GM21381 (cell line): ENCODE results near the gene RCC1.
"Not testable (repeated sequence)": the region's sequence is repeated elsewhere in the genome, so short reads cannot be mapped to it uniquely, and the experiment has no call there.

Experiments used
- ATAC-seq: cut with Tn5 transposase; IDR thresholded peaks from one replicate; pipeline ENCODE4 v1.9.1; 2021; ENCODE audit warnings: mild to moderate bottlenecking, moderate library complexity; ENCODE audit not compliant: unreplicated experiment

The RCC1 gene

DNA sequence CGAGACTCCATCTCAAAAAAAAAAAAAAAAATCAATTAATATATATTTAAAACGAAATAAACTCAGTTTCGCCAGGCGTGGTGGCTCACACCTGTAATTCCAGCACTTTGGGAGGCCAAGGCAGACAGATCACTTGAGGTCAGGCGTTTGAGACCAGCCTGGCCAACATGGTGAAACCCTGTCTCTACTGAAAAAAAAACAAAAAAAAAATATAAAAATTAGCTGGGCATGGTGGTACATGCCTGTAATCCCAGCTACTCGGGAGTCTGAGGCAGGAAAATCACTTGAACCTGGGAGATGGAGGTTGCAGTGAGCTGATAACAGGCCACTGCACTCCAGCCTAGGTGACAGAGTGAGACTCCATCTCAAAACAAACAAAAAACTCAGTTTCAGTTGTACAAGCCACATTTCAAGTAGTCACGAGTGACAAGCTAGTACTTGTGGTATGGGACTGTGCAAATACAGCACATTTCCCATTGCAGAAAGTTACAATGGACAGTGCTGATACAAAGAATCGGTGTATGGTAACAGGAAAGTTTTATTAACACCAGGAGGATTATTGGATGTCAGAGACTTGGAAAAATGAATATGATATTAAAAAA is 35.7 kb downstream of the RCC1 start:
- ATAC-seq = not testable (repeated sequence)

GRCh38 chr1:28545246-28545628 is 39.4 kb downstream of the RCC1 start:
- ATAC-seq = no peak

- ATAC-seq = no peak
These were observed 42.5 kb downstream of the RCC1 start for GRCh38 chr1:28548318-28548717.

DNA sequence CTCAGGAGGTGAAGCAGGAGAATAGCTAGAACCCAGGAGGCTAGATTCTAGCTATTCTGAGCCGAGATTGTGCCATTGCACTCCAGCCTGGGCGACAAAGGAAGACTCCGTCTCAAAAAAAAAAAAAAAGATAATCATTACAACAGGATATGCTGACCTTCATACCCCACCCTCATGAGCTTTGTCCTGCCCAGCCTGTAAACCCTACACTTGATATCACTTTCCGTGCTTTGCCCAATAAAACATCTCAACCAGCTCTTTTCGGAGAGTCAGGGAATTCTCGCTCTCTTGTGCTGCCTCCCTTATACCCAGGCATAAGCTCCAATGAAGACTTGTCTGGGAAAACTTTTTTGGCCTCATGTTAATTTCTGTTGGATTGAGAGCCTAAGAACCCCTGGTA is 45.5 kb downstream of the RCC1 start:
- no peak for ATAC-seq

- ATAC-seq = peak; percentile 95
These were observed 47.2 kb downstream of the RCC1 start, which contains the start of gene TRNAU1AP for GRCh38 chr1:28552758-28553663. Gene TRNAU1AP (plus strand): TSS chr1:28553085. CDS start chr1:28553111, 26 bp downstream.

DNA sequence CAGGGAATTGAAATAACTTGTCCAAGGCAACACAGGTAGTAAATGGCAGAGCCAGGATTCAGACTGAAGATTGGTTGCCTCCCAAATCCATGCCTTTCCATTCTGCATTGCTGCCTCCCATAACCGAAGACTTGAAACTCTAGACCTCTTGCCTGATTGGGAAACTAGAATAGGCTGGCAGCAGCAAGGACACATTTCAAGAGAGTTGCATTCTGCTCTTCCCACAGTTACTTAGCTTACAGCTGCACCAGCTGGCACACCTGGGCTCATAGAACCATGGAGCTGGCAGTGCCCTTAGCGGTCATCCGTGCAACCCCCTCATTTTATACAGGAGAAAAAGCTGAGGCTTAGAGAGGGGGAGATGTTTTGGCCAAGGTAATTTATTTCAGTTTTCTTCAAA is 55.0 kb downstream of the RCC1 start:
- ATAC-seq = no peak

- ATAC-seq = no peak
These were observed 58.5 kb downstream of the RCC1 start for GRCh38 chr1:28564310-28564709.

- ATAC-seq = no peak
These were observed 59.2 kb downstream of the RCC1 start for GRCh38 chr1:28565040-28565439.

- ATAC-seq = no peak
These were observed 59.9 kb downstream of the RCC1 start for GRCh38 chr1:28565726-28566125.

- ATAC-seq = no peak
These were observed 61.1 kb downstream of the RCC1 start for GRCh38 chr1:28566931-28567330.

DNA sequence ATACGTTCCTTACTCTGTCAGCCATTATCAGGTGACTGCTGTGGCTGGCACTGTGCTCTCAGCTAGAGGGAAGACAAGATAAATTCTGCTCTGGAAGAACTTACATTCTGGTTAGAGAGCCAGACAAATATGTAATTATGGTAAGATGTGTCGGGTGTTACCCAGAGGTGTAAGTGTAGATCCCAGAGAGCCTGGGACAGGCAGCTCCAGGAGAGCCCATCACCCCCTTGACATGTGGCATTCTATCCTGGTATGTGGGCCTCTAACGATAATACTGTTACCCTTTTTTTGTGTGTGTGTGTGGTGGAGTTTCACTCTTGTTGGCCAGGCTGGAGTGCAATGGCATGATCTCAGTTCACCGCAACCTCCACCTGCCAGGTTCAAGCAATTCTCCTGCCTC is 66.1 kb downstream of the RCC1 start:
- no peak for ATAC-seq

DNA sequence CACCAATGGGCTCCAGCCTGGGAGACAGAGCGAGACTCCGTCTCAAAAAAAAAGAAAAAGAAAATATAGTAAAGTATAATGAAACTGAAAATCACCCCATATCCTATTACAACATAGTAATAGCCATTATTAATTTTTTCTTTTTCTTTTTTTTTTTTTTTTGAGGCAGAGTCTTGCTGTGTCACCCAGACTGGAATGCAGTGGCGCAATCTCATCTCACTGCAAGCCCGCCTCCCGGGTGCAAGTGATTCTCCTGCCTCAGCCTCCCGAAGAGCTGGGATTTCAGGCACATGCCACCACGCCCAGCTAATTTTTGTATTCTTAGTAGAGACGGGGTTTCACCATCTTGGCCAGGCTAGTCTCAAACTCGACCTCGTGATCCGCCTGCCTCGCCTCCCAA is 67.0 kb downstream of the RCC1 start:
- not testable (repeated sequence) for ATAC-seq

DNA sequence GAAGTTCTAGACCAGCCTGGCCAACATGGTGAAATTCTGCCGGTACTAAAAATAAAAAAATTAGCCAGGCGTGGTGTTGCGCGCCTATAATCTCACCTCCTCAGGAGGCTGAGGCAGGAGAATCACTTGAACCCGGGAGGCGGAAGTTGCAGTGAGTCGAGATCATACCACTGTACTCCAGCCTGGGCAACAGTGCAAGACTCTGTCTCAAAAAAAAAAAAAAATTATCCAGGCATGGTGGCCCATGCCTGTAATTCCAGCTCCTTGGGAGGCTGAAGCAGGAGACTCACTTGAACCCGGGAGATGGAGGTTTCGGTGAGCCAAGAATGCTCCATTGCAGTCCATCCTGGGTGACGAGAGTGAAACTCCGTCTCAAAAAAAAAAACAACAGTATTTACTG is 67.7 kb downstream of the RCC1 start:
- no peak for ATAC-seq

GRCh38 chr1:28577052-28577678 is 71.3 kb downstream of the RCC1 start:
- no peak for ATAC-seq

DNA sequence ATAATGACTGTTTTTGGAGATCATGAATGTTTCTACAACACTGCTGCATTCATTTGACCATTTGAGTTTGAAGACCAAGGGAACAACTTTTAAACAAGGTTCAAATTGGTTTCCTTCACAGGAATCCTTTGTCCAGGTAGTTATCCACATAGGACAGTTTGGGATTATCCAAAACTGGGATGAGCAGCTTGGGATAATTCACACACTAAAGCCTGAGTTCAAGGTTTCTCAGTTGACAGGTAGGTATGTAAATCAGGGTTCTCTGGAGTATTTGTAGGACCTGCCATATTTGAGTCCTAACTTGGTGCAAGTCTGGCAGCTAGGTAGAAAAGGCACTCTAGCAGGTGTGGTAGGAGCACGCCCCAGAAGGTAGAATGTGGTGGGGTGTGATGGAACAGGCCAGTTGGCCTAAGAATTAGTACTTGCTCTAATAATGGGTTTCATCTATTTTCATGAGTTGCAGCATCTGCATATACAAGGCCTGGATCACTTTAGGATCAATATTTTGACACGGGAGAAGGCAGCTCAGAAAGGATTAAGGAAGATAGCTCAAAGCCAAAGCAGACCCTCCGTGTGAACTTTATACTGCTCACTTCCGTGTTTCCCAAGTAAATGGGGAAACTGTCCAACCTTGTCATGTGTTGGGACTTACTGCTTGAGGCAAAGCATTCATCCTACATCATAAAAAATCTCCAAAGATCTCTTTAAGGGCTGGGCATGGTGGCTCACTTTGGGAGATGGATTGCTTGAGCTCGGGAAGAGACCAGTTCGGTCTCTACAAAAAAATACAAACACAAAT is 72.1 kb downstream of the RCC1 start:
- ATAC-seq = no peak

- ATAC-seq = no peak
These were observed 72.9 kb downstream of the RCC1 start for GRCh38 chr1:28578696-28579218.

- ATAC-seq = no peak
These were observed 73.6 kb downstream of the RCC1 start for GRCh38 chr1:28579401-28579800.

DNA sequence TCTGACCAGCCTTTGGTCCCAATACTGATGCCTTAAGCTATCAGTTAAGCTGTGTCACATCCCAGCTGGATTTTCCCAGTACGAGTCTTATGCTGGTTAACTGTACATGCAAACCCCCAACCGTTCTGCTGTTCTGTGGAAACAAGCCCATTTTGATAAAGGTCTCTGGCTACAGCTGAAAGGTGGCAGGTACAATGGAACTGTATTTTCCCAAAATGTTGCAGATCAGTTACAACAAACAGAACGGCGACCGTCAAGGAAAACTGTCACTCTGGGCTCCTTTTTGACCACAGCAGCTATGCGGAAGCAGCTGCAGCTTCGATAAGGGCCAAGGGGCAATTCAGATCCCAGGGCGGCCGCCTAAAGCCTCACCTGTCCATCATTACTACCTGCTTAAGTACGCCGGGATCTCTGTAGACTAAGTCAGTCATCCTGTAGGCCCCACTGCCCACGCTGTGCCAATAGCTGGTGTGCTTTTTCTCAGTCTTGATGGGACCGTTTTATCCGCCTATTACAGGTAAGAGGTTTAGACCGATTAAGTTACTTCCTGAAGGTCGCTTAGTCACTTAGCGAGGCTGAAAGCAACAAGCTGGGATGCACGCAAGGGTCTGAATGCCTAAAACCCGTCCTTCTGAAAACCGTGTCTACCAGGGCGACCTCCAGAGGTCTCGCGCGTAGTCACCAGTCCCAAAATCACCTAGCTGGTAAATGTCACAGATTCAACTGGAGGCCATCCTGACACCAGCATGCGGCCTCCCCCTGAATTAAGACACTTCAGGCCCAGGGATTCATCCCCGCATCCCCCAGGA is 75.1 kb downstream of the RCC1 start:
- peak; percentile 23 for ATAC-seq

DNA sequence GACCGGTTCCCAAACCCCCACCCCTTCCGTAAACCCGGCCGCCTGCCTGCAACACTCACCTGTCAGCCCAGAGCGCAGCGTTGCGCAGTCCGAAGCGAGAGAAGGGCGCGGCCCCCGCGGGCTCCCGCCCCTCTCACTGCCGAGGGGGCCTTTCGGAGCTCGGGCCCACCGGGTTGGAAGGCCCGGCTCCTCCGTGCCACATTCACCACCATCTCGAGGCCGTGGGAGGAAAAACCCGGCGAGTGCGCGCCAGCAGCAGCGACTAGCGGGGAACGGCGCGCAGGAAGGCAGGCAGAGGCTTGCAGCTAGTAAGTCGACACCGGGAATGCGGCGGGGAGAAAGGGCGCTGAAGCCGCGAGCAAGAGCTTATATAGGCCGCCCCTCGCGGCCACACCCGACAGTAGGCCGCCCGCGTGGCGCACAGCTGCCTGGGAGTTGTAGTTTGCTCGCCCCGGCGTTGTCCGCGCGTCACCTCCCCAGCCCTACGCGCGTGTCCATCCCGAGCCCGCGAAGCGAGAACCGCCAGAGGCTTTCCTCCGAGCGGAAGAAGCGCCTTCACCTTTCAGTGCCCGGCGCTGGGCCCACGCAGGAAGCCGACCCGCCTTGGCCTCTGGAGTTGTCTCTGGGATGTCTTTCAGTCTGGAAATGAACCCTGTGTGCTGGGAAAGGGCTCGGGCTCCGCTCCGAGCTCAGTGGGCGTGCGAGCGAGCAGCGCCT is 75.8 kb downstream of the RCC1 start:
- peak; percentile 86 for ATAC-seq
